ENCODE data around the gene GCN1.

GRCh38 chr12:120199595-120200306 is 5.2 kb upstream of the GCN1 start:
- TF ChIP-seq POLR2A (IDR thresholded peaks at IDR 0.05) = no peak
- TF ChIP-seq EP300 (IDR thresholded peaks at IDR 0.05) = no peak
- TF ChIP-seq CTCF (IDR thresholded peaks at IDR 0.05) = no peak
- TF ChIP-seq POLR2AphosphoS5 (IDR thresholded peaks at IDR 0.05) = peak in 2 of 3 donors; percentile 50 to 80
